Liver (tissue), 9 donors: Measurements from ENCODE around the gene ADAM19. TPM values are rescaled to one million over a fixed set of nuclear protein-coding genes. Genes with fewer than 3 reads are reported as not detected.

Experiments used
- DNase-seq: peaks from one replicate; pipeline ENCODE4 v3.0.0-alpha.2; 2017; ENCODE audit warnings: low spot score
- H3K27ac ChIP-seq, 2 donors: one replicate each; pipeline ENCODE4 v1.7.0; 2013; ENCODE audit warnings: inconsistent platforms in 2 of 2, low read length in 2 of 2, control low read depth in 1 of 2, low read depth in 1 of 2, mild to moderate bottlenecking in 1 of 2
- H3K27me3 ChIP-seq, 4 donors: one replicate each; pipeline versions ENCODE4 v1.6.1 to v1.7.0; 2013; ENCODE audit warnings: low read length in 3 of 4, inconsistent platforms in 1 of 4, mild to moderate bottlenecking in 1 of 4, moderate library complexity in 1 of 4; ENCODE audit not compliant: control insufficient read depth in 4 of 4, insufficient read depth in 4 of 4
- H3K36me3 ChIP-seq, 4 donors: one replicate each; pipeline versions ENCODE4 v1.6.1 to v1.7.0; 2013; ENCODE audit warnings: low read length in 3 of 4, mild to moderate bottlenecking in 3 of 4, low read depth in 1 of 4, moderate library complexity in 1 of 4; ENCODE audit not compliant: control insufficient read depth in 4 of 4, insufficient read depth in 3 of 4
- H3K4me1 ChIP-seq, 4 donors: one replicate each; pipeline versions ENCODE4 v1.6.1 to v1.7.0; 2013; ENCODE audit warnings: low read length in 3 of 4, mild to moderate bottlenecking in 3 of 4, moderate library complexity in 1 of 4; ENCODE audit not compliant: control insufficient read depth in 4 of 4, insufficient read depth in 4 of 4
- H3K4me3 ChIP-seq, 3 donors: one replicate each; pipeline versions ENCODE4 v1.6.1 to v1.7.0; 2013; ENCODE audit warnings: low read length in 3 of 3, control low read depth in 1 of 3, low read depth in 1 of 3, mild to moderate bottlenecking in 1 of 3
- H3K9ac ChIP-seq, 2 donors: one replicate each; pipeline ENCODE4 v1.7.0; 2013; ENCODE audit warnings: low read length in 2 of 2, mild to moderate bottlenecking in 2 of 2, moderate library complexity in 2 of 2, control low read depth in 1 of 2, low read depth in 1 of 2
- H3K9me3 ChIP-seq, 4 donors: one replicate each; pipeline versions ENCODE4 v1.6.1 to v1.7.0; 2013; ENCODE audit warnings: low read length in 3 of 4; ENCODE audit not compliant: control insufficient read depth in 4 of 4
- ATF3 ChIP-seq: IDR thresholded peaks from 2 replicates; pipeline ENCODE4 v1.6.1; 2016; ENCODE audit warnings: antibody characterized with exemption
- EGR1 ChIP-seq, 2 donors: IDR thresholded peaks; 2 replicates each; pipeline ENCODE4 v1.6.1; 2016 to 2018; ENCODE audit warnings: antibody characterized with exemption in 2 of 2, low read depth in 2 of 2
- FOXA1 ChIP-seq: IDR thresholded peaks from 2 replicates; pipeline ENCODE4 v1.6.1; 2016; ENCODE audit warnings: antibody characterized with exemption
- FOXA2 ChIP-seq: IDR thresholded peaks from 2 replicates; pipeline ENCODE4 v1.6.1; 2016; ENCODE audit warnings: antibody characterized with exemption
- GABPA ChIP-seq, 2 donors: IDR thresholded peaks in 1 of 2; conservative IDR thresholded peaks in 1 of 2; 2 replicates each; pipeline ENCODE4 v1.6.1; 2016; ENCODE audit warnings: antibody characterized with exemption in 2 of 2, mild to moderate bottlenecking in 1 of 2, moderate library complexity in 1 of 2
- HNF4A ChIP-seq, 2 donors: conservative IDR thresholded peaks; 2 replicates each; pipeline ENCODE4 v1.6.1; 2016; ENCODE audit warnings: antibody characterized with exemption in 2 of 2, mild to moderate bottlenecking in 2 of 2
- HNF4G ChIP-seq: IDR thresholded peaks from 2 replicates; pipeline ENCODE4 v1.6.1; 2016; ENCODE audit warnings: antibody characterized with exemption
- JUND ChIP-seq, 2 donors: IDR thresholded peaks; 2 replicates each; pipeline ENCODE4 v1.6.1; 2016; ENCODE audit warnings: antibody characterized with exemption in 2 of 2
- NR2F2 ChIP-seq: IDR thresholded peaks from 2 replicates; pipeline ENCODE4 v1.6.1; 2016; ENCODE audit warnings: antibody characterized with exemption
- RXRA ChIP-seq, 2 donors: IDR thresholded peaks; 2 replicates each; pipeline ENCODE4 v1.6.1; 2017 to 2018; ENCODE audit warnings: antibody characterized with exemption in 2 of 2, mild to moderate bottlenecking in 1 of 2
- SP1 ChIP-seq: IDR thresholded peaks from 2 replicates; pipeline ENCODE4 v1.6.1; 2018; ENCODE audit warnings: antibody characterized with exemption, mild to moderate bottlenecking
- YY1 ChIP-seq: IDR thresholded peaks from 2 replicates; pipeline ENCODE4 v1.6.1; 2016; ENCODE audit warnings: antibody characterized with exemption, mild to moderate bottlenecking
- WGBS: extraction: QIAGEN DNeasy Blood & Tissue Kit; methylation state at CpG from one replicate; pipeline ENCODE4 v1.1.7; 2013; 5-methylcytosine and 5-hydroxymethylcytosine counted together
- polyA plus RNA-seq, 2 donors: library from polyadenylated mRNA; stranded (reverse) in 1 of 2; unstranded in 1 of 2; fragments of 200-250 nt in 1 of 2; fragments of >200 nt in 1 of 2; fragmentation: Nextera tagmentation in 1 of 2; extraction: Ambion mirVana in 1 of 2; gene quantifications; one replicate each; pipeline versions ENCODE4 v1.2.1 to v1.2.3, GENCODE V29; 2013 to 2015
- total RNA-seq, 2 donors: library from RNA; depleted of rRNA; stranded (reverse); fragments of >200 nt; gene quantifications; one replicate each; pipeline ENCODE4 v1.2.3, GENCODE V29; 2014
- TF ChIP-seq, protein P1 (sequence below): fragments of 150-350 bp; IDR thresholded peaks from 2 replicates; pipeline ENCODE4 v1.5.1; 2017; ENCODE audit warnings: improper control_type of control experiment, low read depth, low read length; ENCODE audit not compliant: missing input control
- TF ChIP-seq, protein P2 (sequence below): IDR thresholded peaks from 2 replicates; pipeline ENCODE4 v1.6.1; 2016; ENCODE audit warnings: antibody characterized with exemption, mild to moderate bottlenecking
- TF ChIP-seq, protein P3 (sequence below): IDR thresholded peaks from 2 replicates; pipeline ENCODE4 v1.6.1; 2016; ENCODE audit warnings: antibody characterized with exemption
- donor health status: healthy.
- donor health status: healthy.
- donor health status: healthy.
- donor health status: healthy.
- donor health status: healthy.

ADAM19 gene
- total and polyA plus RNA-seq, 4 donors = 2.4 to 7.1 (median 2.9) TPM

- H3K4me1 ChIP-seq = no peaks in the 10 kb centered on the region
- H3K9me3 ChIP-seq = no peaks in the 10 kb centered on the region
- no peaks in the 10 kb centered on the region for H3K36me3 ChIP-seq
- no peak overlapping the region for H3K9ac ChIP-seq
- H3K27me3 ChIP-seq = no peaks in the 10 kb centered on the region
- no peak overlapping the region for H3K4me3 ChIP-seq
- no peak for DNase-seq
- no peak for TF ChIP-seq ATF3
- TF ChIP-seq YY1 = no peak
- TF ChIP-seq JUND (IDR thresholded peaks at IDR 0.05) = no peak
- no peak for TF ChIP-seq FOXA1
- no peak for TF ChIP-seq NR2F2
- no peak for TF ChIP-seq SP1
- 93% methylated on average over 5 of the region's 5 CpGs for WGBS
- no peak overlapping the region for H3K27ac ChIP-seq
Measured at GRCh38 chr5:157581901-157582300, 6.3 kb upstream of the ADAM19 start.

- Histone ChIP-seq H3K4me3 (no peak overlapping the region), H3K27me3 (no peaks in the 10 kb centered on the region), H3K36me3 (no peaks in the 10 kb centered on the region), H3K9ac (no peak overlapping the region), H3K9me3 (no peaks in the 10 kb centered on the region), H3K4me1 (peaks cover 0 to 13% (median 7%) of the 10 kb centered on the region in 4 donors), H3K27ac (no peak overlapping the region)
- DNase-seq = no peak
- TF ChIP-seq, protein P1, sequence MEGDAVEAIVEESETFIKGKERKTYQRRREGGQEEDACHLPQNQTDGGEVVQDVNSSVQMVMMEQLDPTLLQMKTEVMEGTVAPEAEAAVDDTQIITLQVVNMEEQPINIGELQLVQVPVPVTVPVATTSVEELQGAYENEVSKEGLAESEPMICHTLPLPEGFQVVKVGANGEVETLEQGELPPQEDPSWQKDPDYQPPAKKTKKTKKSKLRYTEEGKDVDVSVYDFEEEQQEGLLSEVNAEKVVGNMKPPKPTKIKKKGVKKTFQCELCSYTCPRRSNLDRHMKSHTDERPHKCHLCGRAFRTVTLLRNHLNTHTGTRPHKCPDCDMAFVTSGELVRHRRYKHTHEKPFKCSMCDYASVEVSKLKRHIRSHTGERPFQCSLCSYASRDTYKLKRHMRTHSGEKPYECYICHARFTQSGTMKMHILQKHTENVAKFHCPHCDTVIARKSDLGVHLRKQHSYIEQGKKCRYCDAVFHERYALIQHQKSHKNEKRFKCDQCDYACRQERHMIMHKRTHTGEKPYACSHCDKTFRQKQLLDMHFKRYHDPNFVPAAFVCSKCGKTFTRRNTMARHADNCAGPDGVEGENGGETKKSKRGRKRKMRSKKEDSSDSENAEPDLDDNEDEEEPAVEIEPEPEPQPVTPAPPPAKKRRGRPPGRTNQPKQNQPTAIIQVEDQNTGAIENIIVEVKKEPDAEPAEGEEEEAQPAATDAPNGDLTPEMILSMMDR = no peak
- TF ChIP-seq SP1 (no peak), RXRA (IDR thresholded peaks at IDR 0.05) (no peak), HNF4A (conservative IDR thresholded peaks at IDR 0.05) (no peak), GABPA (IDR thresholded peaks at IDR 0.05 in 1 of 2, conservative IDR thresholded peaks at IDR 0.05 in 1 of 2) (no peak), ATF3 (no peak), JUND (IDR thresholded peaks at IDR 0.05) (no peak), HNF4G (no peak), EGR1 (IDR thresholded peaks at IDR 0.05; ENCODE audit: low read depth in 2 of 2) (no peak), FOXA2 (no peak), YY1 (no peak)
- TF ChIP-seq, protein P2, sequence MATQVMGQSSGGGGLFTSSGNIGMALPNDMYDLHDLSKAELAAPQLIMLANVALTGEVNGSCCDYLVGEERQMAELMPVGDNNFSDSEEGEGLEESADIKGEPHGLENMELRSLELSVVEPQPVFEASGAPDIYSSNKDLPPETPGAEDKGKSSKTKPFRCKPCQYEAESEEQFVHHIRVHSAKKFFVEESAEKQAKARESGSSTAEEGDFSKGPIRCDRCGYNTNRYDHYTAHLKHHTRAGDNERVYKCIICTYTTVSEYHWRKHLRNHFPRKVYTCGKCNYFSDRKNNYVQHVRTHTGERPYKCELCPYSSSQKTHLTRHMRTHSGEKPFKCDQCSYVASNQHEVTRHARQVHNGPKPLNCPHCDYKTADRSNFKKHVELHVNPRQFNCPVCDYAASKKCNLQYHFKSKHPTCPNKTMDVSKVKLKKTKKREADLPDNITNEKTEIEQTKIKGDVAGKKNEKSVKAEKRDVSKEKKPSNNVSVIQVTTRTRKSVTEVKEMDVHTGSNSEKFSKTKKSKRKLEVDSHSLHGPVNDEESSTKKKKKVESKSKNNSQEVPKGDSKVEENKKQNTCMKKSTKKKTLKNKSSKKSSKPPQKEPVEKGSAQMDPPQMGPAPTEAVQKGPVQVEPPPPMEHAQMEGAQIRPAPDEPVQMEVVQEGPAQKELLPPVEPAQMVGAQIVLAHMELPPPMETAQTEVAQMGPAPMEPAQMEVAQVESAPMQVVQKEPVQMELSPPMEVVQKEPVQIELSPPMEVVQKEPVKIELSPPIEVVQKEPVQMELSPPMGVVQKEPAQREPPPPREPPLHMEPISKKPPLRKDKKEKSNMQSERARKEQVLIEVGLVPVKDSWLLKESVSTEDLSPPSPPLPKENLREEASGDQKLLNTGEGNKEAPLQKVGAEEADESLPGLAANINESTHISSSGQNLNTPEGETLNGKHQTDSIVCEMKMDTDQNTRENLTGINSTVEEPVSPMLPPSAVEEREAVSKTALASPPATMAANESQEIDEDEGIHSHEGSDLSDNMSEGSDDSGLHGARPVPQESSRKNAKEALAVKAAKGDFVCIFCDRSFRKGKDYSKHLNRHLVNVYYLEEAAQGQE = no peak
- TF ChIP-seq, protein P3, sequence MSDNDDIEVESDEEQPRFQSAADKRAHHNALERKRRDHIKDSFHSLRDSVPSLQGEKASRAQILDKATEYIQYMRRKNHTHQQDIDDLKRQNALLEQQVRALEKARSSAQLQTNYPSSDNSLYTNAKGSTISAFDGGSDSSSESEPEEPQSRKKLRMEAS = no peak
- 95% methylated on average over 6 of the region's 6 CpGs for WGBS
Measured at GRCh38 chr5:157578079-157578780, 2.7 kb upstream of the ADAM19 start.
